GM21515 (cell line): ENCODE results near the gene STRBP.

Source experiments
- ATAC-seq: cut with Tn5 transposase; IDR thresholded peaks from one replicate; pipeline ENCODE4 v1.9.1; 2021; ENCODE audit not compliant: unreplicated experiment

The STRBP gene

DNA sequence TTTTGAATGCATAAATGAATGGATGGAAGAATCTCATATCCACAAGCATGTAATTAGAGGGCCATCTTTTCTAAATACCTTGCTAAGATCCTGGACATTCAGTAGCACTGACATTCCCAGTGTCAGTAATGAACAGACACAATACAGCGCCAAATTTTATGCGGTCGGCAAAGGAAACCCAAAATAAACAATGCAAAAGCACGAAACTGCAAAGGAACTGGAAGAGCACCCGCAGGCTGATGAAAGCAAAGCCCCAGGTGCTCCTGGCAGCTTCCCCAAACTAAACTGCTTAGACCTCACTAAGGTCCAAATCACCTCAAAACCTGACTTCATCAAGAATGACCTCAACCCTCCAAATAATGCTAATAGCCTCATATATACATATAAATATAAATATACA, 133.0 kb downstream of the STRBP start:
- no peak for ATAC-seq

DNA sequence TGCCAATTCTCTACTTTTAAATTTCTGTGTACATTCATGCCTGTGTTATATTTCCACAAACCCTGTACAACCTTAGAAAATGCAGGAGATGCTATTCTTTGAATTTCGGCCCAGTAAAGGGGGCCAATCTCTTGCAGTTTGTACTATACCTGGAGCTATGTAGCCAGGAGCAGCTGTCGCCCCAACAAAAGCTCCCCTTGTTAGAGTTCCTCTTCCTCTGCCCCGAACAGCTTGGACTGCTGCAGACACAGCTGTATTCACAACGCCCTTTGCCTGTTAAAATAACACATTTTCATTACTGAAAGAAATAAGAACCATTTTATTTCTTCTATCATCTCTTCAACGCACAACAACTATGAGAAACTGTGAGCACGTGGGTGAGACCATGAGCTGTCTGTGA, 135.7 kb downstream of the STRBP start:
- no peak for ATAC-seq

DNA sequence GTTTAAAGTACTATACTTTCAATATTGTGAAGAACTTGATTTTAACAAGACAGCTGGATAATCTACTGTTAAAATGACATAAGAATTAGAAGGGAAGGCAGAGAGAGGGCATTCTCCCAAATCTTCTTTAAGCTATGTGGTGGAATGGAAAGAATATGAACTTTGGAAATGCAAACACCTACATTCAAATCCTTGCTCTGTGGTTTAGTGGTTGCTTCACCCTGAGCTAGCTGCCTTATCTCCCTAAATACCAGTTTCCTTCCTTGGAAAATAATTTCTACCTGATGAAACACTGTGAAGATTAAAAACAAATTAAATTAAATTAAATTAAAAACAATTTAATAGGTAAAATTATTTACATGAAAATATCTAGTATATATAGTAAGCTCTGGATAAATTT, 136.4 kb downstream of the STRBP start:
- ATAC-seq = no peak

DNA sequence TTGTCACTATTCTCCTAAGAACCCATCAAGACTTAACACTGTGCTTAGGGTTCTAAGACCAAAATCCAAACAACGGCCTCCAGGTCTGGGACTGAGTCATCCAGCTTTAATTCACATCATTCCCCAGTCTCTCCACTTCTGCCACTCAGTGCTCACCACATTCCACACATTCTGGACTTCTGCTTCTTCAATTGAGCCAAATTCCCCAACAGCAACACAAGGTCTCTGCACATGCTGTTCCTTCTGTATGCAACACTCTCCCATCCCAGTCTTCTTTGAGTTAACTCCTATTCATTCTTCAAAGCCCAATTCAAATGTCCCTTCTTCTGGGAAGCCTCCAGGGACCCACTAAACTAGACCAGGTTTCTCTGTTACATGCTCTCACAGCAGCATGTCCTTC, 137.1 kb downstream of the STRBP start:
- no peak for ATAC-seq

DNA sequence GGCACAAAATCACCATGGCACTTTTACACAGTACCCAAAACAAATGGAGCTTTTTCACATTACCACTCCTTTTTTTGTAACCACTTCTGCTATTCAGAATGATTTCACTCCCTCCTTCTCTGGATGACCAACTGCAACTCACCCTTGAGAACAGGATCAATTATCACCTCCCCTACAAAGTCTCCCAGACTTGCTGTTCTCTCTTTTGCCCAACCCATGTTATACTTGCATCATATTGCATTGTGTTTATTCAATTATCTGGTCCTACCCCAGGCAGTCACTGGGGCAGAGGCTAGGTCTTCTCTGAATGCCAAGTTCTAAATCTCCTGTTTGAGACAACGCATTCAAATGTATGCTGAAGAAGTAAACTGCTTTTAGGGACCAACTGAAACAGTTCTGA, 139.0 kb downstream of the STRBP start:
- ATAC-seq = no peak

DNA sequence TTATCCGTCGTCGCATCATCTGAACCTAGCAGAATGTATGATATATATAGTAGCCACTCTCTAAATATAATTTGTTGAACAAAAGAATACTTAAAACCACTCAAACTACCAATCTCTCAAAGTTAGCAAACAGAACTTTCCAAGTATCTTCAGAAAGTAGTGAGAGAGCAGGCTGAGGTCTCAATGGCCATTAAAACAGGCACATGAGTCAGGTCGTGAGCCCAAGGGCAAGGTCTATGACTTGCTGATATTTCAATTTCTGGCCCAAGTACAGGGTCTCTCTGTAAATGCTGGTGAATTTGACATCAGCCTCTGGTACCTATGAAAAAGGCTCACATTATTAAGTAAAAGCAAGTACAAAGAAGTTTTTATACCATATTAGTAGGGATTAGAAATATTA, 139.8 kb downstream of the STRBP start:
- no peak for ATAC-seq

DNA sequence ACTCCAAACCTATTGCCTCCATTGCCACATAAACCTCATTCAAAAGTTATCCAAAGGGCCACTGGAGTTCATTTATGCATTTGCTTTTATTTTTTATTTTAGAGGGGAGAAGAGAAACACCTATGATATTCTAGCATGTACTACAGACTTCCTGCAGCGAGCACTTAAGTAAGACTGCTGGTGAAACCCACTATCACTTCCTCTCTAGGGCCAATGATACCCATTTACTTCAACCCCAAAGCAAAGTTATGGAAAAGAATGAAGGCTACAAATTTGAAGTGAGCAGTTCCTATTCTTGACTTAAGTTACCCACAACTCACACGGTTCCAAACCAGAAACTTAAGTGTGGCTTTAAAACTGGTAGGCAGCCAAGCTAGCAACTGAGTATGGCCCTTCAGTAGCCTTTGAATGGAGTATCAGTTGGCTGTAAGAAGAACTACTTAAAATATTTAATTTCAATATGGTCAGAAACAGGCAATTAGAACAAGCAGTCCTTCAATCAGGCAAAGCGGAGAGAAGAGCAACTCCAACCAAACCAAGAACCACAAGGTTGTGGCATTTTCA, 140.8 kb downstream of the STRBP start:
- ATAC-seq = no peak

DNA sequence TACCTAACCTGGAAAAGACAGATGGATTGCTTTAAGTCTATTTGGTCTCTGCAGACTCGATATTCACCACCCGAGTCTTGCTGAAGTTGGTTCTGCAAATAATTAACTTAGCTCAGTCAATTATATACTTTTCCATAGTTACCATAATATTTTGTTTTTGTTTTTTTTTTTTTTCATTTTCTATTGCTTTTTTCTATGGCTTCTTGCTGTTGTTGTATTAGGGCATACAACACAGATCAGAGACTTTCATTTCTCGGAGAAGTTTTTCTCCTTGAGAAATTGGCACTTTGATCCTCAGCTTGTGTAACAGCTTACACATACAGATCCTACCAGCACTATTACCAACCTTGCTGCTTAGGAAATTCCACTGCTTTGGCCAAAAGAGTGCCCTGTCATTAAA, 146.9 kb downstream of the STRBP start:
- ATAC-seq = no peak

DNA sequence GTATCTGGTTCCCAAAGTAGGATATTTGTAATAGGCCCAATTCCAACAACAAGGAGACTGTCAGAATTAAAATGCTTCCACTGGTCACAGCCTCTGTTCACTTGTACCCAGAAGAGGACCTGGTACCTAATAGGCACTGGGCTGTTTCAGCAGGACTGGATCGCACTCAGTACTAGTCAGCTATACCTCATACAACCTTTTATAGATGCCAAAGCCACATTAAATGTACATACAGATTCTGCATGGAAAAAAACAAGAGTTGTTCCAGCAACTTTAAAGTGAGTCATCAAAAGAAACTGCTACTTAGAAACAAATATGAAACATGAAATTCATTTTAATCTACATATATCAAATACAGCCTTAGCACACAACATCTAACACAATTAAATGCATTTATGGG, 147.4 kb downstream of the STRBP start:
- no peak for ATAC-seq

DNA sequence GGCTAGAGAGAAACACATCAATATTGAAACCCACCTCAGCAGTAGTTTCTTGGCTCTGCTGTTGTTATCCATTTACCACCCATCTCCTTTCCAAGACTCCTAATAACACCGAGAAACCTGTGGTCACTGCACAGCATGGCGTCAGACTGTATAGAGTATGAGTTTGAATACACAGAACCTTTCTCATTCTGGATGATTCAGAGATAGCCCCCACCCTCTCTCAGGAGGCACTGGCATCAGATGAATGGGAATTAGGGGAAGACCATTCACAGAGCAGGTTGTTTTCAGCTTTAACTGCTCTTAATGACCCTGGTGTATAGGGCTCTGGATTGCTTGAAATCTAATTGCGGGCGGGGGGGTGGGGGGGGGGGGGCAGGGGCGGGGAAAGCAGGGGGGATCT, 148.3 kb downstream of the STRBP start:
- ATAC-seq = no peak

DNA sequence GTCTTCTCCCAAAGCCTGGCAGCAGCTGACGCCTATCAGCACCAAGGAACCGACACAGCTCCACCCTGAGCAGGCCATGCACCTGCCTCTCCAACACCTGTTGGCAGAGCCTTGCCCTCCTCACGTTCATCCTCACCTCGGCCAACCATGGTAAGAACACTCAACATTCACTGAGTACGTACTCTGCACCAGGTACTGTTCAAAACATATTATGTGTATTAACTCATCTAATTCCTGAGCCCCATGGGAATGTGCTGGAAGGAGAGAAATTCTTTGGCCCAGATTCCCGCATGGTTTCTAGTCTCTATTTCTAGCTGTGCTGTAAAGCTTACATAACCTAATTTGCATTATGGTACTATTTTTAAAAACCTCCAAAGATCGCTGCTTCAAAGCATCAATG, 148.8 kb downstream of the STRBP start:
- ATAC-seq = no peak

DNA sequence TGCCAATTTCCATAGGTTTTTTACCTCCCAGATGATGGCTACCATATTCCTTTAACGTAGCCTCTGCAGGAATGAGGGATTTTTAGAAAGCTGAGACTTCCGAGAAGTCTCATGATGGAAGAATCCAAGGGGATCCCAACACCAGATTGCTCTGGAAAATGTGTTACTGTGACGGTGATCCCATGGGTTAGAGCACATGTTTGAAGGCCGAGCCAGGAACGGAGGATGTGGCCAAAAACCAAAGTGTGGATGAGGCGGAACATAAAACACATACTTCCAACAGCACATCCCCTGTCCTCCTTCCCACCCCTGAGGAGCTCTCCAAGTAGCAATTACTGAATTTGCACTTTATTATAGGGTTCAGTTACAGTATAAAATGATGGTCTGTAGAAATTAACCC, 152.3 kb downstream of the STRBP start:
- no peak for ATAC-seq

DNA sequence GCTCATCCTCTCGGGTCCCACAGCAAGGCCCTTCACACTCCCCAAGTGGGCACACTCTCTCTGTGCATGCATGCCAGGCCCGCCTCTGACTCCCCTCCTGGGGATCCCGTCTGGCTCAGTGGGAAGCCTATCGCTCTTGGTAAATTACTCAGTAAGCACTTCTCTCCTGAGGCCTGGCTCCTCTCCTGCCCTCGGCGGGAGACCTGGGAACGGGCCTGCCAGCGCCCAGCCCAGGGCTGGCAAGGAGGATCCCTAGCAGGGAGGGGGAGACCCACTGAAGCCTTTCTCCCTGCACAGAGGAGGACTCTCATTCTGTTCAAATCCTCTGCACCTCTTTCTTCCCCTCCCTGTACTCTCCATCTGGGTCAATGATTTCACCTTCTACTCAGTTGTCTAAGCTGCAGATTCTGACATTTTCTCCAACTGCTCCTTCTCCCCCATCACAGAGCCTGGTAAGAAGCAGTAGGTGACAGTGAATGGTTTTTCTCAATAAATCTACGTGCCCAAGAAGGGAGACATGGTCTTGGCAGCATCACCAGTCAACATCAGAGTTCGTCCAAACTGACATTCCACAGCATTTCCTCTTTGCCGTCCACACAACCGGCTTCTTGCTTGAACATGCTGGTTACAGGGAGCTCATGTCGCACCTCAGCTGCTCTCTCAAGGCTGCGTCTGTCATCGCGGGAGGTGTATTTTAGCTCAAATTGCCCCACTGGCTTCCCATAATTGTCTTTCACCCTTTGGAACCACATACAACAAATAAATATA, 153.1 kb downstream of the STRBP start:
- ATAC-seq = no peak

DNA sequence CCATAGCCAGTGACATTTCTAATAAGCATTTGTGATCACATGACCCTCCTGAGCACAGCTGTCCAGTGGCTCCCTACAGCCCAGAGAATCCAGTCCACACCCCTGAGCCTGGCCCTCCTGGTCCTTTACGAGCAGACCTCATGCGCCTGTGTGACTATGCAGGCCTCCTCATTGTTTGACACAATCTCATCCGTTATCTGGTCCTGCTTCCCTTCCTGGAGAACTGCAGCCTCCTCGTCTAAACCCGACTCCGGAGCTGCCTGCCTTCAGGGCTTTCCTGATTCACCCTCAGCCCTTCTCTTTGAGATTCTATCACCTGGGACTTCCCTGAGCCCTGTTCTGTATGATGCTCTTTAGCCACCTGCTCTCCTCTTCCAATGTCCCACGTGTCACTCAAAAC, 155.2 kb downstream of the STRBP start:
- no peak for ATAC-seq

DNA sequence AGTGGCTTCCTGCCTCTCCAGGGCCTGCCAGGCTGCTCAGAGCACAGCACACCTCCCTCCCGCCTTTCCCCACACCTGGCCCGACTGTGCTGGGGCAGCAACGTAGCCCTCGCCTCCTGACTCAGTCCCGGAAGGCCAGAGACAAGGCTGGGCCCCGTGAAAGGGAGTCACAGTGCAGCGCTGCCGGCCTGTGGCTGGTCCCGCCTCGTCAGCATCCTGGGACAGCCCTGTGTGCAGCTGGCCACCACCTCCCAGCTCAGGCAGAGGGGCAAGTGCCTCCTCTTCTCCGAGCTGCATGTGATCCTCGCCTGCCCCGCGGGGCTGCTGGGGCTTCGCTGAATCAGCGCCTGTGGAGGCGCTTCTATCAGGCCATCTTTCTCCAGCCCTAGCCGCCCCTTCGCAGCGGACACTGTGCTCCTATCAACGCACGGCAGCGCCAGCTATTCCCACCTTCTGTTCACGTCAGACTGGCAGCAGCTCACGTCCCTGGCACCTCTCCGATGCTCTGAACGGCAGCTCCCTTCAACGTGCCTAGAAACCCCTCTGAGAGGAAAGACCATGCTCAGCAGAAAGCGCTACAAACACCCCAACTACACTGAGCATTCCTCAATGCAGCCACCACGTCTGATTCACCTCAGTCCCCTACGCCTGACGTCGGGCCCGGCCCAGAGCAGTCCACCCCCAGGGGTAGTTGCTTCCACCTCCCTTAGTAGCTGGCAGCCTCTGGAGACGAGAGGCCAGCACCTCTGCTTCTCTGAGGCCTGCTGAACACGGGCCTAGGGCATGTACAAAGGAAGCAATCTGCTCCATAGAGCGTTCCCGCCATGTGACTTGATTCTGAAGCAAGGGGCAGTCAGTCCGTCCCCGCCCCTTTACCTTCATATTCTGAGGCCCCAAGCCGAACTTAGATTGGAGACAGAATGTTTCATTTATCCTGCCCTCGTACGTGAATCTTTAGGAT, 156.1 kb downstream of the STRBP start:
- no peak for ATAC-seq

DNA sequence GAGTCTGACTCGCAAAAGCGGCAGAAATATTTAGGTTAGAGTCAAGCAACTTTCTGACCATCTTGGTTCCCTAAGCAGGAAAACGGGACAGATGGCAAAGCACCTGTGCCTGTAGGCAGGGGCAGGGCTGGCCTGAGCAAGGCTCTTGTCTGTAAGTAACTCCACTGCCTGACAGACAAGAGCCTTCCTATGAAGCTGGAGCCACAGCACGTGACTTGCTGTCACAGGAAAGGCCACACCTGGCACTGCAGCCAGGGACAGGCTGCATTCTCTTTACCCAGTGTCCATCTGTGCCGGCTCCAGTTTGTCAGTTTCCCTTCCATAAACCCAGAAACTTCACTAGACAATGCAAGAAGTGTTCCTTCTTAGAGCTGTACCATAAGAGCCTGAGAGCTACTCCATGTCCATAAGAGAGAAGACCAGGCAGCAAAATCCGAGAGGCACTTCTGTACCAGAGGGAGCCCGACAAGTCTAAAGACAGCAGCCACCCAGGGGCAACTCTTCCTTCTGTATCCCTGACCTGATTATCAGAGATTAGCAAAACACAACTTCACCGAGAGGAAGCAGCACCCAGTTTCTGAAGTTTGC, 156.9 kb downstream of the STRBP start:
- ATAC-seq = no peak

DNA sequence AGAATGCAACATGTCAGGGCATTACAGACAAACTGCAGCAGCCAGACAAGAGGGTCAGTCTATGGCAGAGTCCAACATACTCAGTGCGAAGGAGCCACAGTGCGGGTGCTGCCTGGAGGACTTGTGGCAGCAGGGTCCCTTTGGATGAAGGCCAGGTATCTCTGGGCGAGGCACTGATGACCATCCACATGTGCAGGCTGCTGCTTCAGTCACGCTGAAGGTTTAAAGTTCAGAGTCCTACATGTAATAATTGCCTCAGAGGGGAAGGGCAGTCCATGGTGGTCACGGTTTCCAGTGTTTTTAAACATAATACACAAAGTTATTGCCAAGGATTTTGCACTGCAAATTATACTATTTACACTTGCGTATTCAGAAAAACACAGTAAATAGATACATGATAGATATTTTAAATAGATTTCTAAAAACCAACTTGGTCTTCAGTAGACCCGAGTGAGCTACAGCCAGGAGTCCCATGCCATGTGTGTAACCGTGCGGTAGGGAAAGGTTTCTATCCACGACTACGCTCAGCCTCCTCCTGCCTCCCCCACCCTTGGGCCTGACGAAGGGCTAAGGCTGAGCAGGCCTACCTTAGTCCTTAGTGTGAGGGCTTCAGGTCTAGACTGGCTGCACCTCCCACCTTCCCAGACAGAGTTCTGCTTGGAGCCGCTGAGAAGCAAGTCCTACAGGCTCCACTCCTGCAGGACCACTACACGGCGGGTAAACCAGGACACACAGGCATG, 158.7 kb downstream of the STRBP start:
- ATAC-seq = no peak

DNA sequence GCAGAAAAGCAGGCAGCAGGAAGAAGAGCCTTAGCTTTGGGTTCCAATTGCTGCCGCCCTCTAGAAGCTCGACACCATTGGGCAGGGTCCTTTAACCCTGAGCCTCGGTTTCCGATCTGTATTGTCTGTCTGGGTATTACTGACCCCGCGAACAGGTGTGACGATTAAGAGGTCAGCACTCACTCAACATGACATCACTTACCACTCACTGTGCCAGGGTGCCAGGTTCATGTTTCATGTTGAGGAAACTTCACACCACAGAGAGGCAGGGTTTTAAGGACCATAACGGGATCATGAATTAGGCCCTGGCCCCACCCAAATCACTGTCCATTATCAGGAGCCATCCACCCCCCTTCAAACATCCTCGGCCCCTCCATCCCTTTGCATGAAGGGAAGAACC, 159.4 kb downstream of the STRBP start:
- ATAC-seq = no peak

DNA sequence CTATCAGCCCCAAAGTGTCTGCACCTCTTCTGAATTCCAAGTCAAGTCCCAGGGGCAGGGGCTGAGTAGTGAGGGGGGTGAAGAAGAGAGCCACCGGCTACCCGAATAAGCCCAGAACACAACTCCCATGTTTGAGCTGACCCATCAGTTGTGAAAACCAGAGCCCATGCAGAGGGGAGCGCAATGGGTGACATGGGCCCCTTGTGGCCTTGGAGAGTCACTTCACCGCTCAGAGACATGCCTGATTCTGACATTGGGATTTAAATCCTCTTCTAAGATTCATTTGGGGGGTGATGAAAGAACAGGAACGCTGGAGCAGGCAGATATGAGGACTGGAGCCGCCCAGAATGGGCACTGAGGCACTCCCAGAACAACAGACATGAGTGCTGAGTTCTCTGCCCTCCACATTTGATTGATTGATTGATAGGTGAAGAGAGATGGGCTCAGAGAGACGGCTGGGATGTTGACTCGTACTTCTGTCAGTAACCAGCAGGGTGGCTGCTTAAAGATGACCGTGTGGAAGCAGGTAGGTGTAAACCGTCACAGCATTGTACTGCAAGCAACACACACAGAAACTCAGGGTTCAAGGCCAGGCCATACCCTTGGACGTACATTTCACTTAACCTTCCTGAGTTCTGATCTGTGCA, 160.6 kb downstream of the STRBP start:
- no peak for ATAC-seq

DNA sequence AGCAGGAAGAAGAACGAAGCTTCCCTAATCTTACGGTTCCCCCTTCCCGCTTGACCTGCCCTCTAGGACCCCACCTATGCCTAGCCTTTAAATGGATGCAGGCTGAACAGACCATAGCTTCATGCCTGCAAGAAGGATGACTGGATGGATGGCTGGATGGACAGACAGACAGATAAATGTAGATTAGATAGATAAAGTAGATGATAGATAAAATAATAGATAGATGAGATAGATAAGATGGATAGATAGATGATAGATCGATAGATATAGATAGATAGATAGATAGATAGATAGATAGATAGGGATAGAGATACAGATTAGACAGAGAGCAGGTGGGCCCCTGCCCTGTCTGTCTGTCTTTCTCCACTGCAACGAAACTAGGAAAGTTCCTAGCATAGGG, 162.9 kb downstream of the STRBP start:
- ATAC-seq = no peak
